ENCODE measurements around the gene ENOX1.

DNA sequence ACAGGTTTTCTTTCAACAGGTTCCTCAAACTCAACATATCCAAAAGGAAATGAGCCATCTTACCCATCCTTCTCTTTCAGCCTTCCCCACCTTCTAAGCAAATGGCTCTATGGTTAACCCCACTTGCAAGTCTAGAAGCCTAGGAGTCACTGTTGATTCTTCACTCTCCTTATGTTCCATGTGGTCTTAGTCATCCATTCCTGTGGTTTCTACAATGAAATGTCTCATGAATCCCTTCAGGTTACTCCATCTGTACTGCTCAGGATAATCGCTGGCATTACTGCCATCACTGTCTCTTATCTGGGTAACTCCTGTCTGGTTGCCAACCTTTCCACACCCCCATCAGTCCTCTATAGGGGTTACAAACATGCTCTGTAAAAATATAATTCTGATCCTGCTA, 381.3 kb downstream of the ENOX1 start:
- TF ChIP-seq, protein P1, sequence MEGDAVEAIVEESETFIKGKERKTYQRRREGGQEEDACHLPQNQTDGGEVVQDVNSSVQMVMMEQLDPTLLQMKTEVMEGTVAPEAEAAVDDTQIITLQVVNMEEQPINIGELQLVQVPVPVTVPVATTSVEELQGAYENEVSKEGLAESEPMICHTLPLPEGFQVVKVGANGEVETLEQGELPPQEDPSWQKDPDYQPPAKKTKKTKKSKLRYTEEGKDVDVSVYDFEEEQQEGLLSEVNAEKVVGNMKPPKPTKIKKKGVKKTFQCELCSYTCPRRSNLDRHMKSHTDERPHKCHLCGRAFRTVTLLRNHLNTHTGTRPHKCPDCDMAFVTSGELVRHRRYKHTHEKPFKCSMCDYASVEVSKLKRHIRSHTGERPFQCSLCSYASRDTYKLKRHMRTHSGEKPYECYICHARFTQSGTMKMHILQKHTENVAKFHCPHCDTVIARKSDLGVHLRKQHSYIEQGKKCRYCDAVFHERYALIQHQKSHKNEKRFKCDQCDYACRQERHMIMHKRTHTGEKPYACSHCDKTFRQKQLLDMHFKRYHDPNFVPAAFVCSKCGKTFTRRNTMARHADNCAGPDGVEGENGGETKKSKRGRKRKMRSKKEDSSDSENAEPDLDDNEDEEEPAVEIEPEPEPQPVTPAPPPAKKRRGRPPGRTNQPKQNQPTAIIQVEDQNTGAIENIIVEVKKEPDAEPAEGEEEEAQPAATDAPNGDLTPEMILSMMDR (IDR thresholded peaks at IDR 0.05) = no peak
- TF ChIP-seq POLR2A (IDR thresholded peaks at IDR 0.05) = no peak
